GM11168 (cell line): ENCODE data around the gene ZNF22.

Experiments
- in situ Hi-C: fragments of 300-500 bp; cut with MboI; formaldehyde crosslinking; loops from one replicate; pipeline ENCODE4 v1.12.0; 2022; ENCODE audit warnings: low sequenced_read_pairs; ENCODE audit not compliant: unreplicated experiment

Gene ZNF22

DNA sequence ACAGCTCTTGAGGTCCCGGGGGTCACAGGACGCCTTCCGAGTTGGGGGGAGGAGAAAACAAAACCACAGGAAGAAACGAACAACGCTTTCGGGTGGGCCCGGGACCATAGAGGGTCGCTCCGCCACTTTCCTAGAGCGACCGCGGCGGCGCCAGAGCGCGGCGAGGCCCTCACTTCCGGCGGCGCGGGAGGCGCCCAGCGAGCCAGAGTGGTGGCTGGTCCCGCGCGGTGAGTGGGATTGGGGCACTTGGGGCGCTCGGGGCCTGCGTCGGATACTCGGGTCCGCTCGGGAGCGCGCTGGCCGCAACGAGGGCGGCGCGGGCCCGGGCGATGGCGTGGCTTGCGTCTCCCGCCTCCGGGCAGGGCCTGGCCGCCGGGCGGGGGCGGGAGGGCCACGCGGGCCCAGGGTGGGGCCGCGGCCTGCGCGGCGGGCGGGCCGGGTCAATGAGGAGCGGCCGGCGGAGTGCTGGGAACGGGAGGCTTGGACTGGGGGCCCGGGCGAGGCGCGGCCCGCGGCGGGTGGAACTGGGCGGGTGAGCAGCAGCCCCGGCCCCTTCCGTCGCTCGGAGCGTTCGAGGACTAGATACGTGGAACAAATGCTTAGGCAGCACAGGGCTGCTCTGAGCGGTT is at the start of gene ZNF22:
Gene ZNF22 (plus strand): TSS at position 172 of the 629 bp plus-strand sequence. CDS start 2,446 bp downstream, outside the sequence.
- in situ Hi-C loops = no loop called here

DNA sequence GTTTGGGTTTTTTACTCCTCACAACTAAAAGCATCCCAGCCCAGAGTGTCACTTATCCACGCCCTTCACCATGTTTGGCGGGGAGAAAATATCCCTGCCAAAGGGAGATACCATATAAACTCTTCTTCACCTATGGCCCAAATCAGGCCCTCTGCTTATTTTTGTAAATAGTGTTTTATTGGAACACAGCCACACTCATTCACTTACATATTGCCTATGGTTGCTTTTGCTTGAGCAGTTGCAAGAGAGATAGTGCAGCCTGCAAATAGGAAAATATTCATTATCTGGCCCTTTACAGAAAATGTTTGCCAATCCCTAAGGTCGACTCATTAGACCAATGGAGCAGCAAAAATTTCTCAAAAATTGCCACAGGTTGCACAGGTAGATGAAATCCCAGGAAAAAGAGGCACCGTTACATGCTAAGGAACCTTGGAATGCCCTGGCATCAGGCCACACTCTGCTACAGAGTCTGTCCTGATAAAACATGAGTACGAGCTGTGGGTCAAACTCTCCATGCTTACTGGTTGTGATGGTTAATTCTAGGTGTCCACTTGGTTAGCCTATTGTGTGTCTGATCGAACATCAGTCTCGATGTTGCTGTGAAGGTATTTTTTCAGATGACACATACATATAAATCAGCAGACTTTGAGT is 49.0 kb upstream of the ZNF22 start:
- in situ Hi-C loops = no loop called here

DNA sequence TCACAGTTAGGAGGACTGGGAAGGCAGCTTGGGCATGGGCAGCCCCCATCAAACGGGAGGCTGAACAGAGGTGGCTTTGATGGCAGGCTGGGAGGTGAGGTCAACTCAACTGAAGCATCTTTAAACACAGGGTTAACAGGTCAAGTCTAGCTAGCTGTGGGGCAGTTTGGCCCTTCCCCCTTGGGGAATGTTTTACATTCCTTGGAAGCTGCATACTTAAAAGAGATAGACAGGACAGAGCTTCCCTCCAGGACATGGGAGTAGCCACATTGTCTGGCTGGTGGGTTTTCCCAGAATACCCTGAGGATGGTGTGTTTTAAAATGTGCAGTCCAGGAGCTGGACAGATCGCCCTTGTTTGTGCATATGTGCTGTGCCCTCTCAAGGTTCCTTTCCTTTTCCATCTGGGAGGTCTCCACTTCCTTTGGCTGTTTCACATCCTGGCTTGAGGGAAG is 47.9 kb upstream of the ZNF22 start:
- in situ Hi-C loops = no loop called here

DNA sequence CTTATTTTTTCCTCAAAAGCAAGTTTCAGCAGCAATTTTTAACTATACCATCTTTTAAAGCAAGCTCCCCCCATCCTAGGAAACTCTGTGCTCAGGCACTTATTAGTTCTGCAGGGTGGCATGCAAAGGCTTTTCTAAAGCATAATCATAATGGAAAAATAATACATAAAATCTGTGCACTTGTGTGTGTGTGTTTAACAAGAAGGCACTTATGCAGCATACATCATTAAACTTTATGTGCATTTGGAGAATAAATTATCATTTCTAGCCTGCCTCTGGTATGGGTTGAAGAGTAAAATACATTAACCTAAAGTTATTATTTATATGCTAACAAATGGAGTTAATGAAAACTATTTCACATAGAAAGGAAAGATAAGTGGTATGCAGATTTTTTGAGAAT is 46.7 kb upstream of the ZNF22 start:
- in situ Hi-C loops = no loop called here

DNA sequence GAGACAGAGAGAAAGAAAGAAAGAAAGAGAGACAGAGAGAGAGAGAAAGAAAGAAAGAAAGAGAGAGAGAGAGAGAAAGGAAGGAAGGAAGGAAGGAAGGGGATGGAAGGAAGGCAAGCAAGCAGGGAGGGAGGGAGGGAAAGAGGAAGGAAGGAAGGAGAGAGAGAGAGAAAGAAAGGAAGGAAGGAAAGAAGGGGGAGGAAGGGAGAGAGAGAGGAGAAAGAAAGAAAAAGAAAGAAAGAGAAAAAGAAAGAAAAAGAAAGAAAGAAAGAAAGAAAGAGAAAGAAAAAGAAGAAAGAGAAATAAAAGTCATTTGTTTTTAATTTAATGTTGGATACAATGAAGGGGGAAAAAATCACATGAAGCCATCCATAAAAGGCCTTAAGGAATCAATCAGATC is 45.8 kb upstream of the ZNF22 start:
- in situ Hi-C loops = no loop called here

DNA sequence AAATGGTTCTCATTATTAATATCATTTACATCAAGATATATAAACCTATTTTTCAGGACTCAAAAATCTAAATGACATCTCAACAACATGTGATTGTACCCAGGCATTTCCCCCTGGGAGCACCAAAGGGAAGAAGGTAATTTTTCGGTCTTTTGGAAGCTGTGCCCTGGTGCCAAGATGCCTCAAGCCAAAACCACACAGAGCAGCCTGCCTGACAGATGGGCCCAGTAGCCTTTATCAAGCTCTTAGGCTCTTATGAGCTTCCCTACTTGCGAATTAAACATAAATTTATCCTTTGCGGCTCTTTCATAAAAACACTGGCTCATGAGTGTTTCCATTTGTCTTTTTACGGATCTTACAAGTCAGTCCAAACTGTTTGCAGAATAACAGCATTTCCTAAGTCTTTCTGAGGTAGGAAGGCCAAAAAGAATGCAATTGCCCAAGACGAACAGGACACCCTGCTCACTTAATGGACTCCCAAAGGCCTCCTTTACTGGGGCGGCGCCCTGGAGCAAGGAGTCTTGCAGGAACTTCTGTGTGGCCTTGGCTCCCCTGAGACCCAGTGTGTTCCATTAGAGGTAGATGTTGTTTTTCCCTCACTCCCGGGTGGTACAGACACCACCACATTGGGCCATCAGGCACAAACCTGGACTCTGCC is 45.2 kb upstream of the ZNF22 start:
- in situ Hi-C loops = no loop called here

DNA sequence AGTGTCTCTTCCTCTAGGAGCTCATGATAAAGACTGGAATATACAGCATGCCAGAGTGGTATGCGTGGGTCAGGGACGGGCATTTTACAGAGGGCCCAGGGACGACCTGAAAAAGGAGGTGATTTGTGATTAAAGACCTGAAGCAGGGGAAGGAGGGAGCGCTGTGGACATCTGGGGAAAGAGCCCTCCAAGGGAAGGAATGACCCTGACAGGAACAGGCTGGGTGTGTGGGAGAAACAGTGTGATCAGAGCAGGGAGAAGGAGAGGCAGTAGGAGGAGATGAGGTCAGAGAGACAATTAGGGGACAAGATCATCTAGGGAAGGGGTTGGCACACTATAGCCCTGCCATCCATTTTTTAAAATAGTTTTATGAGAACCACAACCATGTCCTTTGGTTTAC is 44.5 kb upstream of the ZNF22 start:
- in situ Hi-C loops = no loop called here

DNA sequence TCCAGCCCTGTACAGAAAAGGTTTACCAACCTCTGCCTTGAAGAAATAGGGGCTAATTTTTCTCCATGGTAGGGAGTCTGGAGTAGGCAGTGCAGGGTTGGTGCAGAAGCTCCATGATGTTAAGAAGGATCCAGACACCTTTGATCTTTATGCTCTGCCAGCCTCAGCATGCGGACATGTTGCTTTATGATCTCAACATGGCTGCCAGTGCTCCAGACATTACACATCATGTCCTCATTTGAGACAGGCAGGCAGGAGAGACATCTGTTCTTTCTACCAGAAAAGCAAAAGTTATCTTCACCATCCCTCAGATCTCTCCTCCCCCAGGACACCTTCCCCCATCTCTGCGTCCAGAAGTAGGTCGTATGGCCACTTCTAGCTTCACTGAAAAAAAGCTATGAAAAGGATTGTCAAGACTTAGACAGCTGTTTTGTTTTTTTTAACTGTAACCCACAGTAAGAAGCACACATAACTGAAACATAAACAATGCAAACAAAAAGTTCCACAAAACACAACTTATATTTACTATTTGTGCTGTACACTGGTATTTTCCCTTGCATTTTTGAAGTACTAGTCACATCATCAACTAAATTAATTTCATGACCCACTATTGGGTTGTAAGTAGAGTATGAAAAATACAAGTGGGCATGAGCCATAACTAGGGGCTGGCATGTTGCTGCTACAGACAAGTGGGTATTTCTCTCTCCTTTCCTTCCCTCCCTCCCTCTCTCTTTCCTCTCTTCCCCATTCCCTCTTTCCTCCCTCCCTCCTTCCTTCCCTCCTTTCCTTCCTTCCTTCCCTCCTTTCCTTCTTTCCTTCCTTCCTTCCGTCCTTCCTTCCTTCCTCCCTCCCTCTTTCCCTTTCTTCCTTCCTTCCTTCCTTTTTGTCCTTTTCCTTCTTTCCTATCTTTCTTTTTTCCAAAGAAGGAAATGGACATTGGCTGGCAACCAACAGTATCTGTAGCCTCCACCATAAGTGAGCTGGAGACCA is 43.7 kb upstream of the ZNF22 start:
- in situ Hi-C loops = no loop called here

DNA sequence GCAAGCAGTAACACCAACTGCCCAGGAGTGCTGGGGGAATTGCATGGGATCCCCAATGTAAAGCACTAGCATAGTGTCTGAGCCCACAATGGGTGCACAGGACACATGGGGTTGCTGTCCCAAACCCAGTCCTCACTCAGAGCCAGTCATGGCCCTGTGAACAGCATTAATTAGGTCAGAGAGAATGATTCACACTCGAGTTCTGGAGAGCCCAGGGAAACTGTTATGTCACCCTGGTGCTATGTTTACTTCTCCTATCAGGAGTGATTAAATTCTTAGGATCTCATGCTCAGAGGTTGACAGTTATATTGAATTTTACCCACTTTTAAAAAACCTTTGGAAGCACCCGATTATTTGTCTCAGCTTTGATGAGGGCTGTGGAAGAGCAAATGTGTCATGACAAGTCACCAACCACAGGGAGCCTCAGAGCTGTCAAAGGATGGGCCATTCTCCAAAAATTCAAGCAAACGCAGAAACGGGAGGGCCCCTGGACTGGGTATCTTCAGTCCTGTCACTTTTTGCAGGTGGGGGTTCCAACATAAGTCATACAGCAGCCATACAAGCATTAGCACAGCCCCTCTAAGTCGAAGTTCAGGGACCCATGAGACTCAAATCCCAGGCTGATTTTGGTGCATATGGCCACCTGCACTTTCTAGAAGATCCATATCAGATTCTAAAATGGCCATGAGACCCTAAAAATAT is 42.4 kb upstream of the ZNF22 start:
- in situ Hi-C loops = no loop called here

DNA sequence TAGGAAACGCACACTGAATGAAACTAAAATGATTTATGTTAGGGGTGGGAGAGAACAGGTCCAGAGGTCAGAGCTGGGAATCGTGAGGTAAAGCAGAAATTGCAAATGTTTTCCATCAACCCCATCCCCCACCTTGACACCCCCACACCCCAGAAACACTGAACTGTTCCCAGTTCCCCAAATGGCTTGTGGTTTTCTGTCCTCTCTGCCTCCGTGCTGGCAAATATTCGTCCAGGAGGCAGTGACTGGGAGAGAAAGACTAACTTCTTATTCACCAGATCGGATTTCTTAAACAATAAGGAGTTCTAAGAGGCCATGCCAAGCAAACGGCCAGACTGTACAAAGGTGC is 41.9 kb upstream of the ZNF22 start:
- in situ Hi-C loops = no loop called here

DNA sequence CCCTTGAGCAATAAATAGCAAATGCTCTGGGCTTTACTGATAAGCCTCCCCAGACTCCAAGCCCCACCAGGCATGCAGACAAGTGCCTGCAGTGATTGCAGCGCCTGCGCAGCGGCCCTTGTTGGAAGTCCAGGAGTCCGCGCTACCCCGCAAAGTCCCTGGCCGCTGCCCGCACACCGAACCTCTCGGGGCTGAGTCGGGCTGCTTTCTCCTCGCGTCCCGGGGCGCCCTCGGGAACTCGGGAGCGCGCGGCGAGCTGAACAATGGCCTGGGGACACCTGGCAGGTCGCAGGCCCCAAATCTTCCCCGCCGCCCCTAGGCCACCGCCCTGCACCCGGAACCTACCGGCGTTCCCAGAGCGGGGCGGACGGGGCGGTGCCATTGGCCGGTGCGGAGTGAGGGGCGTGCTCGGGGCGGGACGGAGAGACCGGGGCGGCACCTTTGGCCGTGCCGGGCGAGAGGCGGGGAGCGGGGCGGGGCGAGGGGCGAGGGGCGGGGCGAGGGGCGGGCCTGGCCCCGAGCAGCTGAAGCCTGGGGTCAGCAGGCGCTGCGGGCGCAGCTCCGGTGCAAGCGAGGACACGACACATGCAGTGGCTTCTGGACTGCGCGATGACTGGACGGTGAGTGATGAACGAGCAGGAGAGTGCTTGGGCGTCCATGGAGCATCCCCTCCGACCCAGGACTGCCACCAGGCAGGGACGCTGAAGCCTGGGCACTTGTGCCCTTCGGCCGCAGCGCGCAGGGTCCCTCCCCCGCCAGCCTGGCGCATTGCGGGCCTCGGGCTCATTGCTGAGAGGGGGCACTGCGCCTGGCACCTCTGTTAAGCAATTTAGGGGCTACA is 41.3 kb upstream of the ZNF22 start, which contains the start of gene RASSF4:
Gene RASSF4 (plus strand): TSS at position 556 of the 841 bp plus-strand sequence. CDS start 10,401 bp downstream, outside the sequence.
- in situ Hi-C loops = no loop called here

DNA sequence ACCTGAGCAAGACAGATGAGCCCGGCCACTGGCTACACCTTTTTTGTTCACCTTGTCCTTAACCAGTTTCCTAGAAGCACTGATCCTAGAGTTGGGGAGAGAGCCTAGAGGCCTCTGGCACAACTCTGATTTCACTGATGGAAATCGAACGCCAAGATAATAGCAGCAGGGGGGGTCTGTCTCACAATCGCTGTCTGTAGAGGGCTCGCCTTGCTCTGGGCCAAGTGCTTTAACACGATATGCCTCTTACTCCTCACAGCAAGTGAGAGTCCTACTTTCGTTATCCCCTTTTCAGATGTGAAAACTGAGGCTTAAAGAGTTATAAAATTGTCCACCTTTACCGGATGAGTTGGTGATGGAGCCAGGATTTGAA is 40.6 kb upstream of the ZNF22 start:
- in situ Hi-C loops = no loop called here

DNA sequence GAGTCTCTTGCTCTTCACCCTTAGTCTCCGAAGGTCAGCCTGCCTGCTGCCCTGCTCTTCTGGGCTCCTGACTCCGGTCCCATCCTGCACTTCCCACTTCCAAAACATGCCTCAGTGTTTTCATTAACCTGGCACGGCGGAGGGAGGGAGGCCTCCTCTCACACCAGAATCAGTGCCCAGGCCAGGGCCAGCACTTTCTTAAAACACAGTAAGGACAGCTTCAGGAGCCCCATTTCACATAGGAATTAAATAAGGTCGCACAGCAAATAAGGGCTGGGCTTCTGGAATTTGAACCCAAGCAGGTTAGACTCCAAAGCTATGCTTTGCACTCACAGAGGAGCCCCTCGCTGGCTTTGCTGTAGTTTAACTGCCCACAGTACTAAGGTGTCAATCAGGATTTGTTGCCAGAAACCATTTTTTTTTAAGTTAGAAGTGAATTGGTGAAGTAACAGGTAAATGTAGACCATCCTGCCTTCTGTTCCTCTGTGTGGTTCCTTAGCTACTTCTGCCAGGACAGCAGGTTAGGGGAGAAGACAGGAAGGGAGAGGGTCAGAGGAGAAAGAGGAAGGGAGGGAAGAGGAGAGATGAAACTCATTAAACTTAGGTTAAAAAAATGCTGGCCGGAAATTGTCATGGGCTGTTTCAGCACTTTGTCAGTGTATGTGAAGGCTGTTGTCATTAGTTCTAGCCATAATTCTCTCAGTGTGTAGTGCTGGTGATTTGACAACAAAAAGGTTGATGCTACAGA is 40.1 kb upstream of the ZNF22 start:
- in situ Hi-C loops = no loop called here

DNA sequence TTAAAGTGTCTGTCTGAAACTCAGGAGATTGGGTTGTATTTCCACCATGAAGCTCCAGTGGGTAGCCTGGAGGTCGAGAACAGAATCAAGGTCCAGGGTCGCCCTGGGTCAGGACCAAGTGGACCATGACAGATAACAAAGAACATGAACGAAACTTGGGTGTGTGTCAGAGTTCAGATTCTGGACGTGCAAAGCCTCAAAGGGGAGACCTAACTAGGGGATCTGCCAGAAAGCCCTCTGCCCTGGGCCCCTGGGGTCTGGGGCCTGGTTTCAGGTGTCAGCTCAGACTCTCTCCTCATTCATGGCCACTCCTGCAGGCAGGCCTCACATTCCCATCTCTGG is 39.5 kb upstream of the ZNF22 start:
- in situ Hi-C loops = no loop called here

DNA sequence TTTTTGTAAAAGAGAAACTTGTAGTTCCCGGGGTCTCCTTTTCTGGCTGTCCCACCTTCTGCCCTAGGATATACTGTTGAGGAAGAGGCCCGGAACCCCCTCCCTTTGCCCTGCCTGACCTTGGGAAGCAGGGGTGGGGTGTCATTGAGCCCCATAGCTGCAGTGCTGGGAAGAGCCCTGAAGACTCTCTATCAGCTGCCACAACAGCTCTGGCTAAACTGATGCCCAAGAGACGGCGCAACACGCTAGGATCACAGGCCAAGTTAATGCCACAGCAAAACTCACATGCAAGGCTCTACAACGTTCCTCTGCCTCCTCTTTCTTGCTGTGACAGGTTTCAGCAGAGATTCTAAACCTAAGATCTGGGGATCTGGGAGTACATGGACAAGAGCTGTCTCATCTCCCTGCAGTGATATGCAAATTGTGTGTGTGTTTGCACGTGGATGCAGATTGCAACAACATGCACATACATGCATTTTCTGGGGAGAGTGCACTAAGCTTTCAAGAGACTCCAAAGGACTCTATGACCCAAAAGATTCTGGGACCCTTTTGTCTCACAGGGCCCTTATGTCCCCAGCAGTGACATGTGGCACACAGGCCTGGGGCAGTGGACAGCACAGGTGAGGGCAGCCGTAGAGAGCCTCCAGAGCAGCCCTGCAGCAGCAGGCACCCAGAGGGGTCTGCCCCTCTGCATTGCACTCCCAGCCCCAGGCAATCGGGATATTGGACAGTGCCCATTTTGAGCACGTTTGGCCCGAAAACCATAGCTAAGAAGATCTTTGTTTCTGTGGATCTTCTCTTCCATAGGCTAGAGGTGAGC is 38.6 kb upstream of the ZNF22 start:
- in situ Hi-C loops = no loop called here

DNA sequence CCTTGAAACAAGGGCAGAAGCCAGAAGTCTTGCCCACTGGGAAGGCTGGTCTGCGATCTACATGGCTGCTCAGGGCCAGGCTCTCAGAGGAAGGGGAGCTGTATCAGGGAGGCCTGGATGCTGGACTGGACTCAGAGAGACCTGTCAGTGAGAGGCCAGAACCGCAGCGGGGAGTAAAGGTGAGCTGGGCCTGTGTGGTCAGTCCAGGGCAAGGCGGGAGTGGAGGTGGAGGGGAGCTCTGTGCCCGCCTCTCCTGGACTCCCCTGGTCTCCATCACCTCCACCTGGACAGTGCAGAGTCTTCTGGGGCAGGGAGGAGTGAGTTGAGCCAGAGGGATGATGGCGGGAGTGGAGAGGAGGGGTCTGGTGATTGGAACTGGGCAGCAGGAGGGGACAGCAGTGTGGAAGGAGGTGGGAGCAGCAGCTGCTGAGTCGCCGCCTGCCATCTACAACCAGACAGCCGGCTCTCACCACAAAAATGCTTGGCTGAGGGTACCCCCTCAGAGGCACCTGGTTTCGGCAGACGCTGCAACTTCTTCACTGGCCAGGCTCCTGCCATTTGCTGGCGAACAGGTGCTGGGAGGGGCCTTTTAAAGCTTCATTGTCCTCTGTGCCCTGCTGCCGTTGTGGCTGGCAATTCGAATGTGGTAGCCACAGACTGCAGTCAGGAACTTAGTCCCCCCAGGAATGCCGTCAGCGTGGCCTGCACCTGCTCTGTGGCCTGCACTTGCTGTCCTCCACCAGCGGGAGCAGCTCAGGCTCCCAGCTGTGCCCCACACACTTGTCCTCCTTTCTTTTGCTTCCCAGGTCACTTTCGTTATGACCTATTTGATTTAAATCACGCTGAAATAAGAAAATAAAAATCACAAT is 37.6 kb upstream of the ZNF22 start:
- in situ Hi-C loops = no loop called here
